ENCODE results near the gene ACP1. TPM values are rescaled to one million over a fixed set of nuclear protein-coding genes. Genes with fewer than 3 reads are reported as not detected.

ACP1 gene
- total RNA-seq, 1 experiment from 2014 or later, result 90.9 TPM

DNA sequence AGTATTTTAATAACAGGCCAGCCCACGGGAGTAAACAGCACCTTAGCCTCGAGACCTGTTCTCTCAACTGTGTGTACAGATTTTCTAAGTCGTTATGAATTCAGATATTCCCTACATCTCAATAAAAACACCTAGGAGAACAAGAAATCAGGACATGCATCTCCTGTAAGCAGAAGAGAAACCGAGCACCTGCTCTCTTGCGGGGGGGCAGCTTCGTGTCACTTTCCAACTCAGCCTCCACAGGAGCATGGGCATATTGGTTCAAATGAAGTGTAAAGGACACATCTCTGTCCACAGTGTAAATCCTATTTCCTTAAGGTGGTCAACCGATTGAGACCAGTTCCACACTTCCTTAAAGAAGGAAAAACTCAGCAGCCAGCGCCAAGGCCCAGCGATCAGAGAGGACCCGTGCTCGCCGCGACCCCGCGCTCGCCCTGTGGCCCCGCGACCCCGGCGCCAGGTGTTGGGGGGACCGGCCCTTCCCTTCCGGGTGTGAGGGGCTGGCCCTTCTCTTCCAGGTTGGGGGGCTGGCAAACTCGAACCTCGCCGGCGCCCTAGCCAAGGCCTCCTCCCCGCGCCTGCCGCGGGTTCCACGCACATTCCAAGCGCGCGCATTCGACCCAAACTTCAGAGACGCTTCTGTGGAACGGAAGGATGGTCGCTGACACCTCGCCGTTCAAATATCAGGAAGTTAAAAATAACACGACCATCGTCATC, 1.6 kb upstream of the ACP1 start:
- no TSS peak for BruUV-seq (replicated peaks)
- Histone ChIP-seq H3K4me3 (ENCODE audit: low read depth in 2 of 2, low read length in 2 of 2) (peak overlapping the region; percentile 92 to 100), H3K4me1 (ENCODE audit: control insufficient read depth, insufficient read depth, low read length) (peaks cover 14% of the 10 kb centered on the region), H3K9me3 (ENCODE audit: control insufficient read depth, insufficient read depth, low read depth, low read length) (peaks cover 16% of the 10 kb centered on the region), H3K27me3 (ENCODE audit: control insufficient read depth, insufficient read depth, low read length) (no peaks in the 10 kb centered on the region), H3K36me3 (ENCODE audit: control insufficient read depth, insufficient read depth, low read length) (peaks cover 10% of the 10 kb centered on the region; the same call in 1 of the 2 replicates), H3K27ac (ENCODE audit: low read length) (peak overlapping the region; percentile 69)
- ATAC-seq, result no peak
- ChIA-PET POLR2A (interaction anchor here (0.7 kb wide), 1 partner anchor 153 kb away, joined by 3 read pairs; no protein-coding TSS in a partner anchor), CTCF (no interaction called here)
- in situ Hi-C loops (cut with HindIII; ENCODE audit: low pct_unique_long_range_greater_than_20kb, low sequenced_read_pairs), result no loop called here
- intact Hi-C loops (cut with micrococcal nuclease; ENCODE audit: unreplicated experiment), result no loop called here
- TF ChIP-seq SIN3A (IDR thresholded peaks at IDR 0.05; ENCODE audit: borderline replicate concordance, insufficient read depth, low read depth, low read length) (no peak), POLR2AphosphoS5 (IDR thresholded peaks at IDR 0.05; ENCODE audit: low read depth, low read length) (no peak), TCF7L2 (IDR thresholded peaks at IDR 0.05; ENCODE audit: low read depth, low read length) (no peak)
- TF ChIP-seq, protein P1, sequence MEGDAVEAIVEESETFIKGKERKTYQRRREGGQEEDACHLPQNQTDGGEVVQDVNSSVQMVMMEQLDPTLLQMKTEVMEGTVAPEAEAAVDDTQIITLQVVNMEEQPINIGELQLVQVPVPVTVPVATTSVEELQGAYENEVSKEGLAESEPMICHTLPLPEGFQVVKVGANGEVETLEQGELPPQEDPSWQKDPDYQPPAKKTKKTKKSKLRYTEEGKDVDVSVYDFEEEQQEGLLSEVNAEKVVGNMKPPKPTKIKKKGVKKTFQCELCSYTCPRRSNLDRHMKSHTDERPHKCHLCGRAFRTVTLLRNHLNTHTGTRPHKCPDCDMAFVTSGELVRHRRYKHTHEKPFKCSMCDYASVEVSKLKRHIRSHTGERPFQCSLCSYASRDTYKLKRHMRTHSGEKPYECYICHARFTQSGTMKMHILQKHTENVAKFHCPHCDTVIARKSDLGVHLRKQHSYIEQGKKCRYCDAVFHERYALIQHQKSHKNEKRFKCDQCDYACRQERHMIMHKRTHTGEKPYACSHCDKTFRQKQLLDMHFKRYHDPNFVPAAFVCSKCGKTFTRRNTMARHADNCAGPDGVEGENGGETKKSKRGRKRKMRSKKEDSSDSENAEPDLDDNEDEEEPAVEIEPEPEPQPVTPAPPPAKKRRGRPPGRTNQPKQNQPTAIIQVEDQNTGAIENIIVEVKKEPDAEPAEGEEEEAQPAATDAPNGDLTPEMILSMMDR (IDR thresholded peaks at IDR 0.05), result no peak
- TF ChIP-seq, protein P2, sequence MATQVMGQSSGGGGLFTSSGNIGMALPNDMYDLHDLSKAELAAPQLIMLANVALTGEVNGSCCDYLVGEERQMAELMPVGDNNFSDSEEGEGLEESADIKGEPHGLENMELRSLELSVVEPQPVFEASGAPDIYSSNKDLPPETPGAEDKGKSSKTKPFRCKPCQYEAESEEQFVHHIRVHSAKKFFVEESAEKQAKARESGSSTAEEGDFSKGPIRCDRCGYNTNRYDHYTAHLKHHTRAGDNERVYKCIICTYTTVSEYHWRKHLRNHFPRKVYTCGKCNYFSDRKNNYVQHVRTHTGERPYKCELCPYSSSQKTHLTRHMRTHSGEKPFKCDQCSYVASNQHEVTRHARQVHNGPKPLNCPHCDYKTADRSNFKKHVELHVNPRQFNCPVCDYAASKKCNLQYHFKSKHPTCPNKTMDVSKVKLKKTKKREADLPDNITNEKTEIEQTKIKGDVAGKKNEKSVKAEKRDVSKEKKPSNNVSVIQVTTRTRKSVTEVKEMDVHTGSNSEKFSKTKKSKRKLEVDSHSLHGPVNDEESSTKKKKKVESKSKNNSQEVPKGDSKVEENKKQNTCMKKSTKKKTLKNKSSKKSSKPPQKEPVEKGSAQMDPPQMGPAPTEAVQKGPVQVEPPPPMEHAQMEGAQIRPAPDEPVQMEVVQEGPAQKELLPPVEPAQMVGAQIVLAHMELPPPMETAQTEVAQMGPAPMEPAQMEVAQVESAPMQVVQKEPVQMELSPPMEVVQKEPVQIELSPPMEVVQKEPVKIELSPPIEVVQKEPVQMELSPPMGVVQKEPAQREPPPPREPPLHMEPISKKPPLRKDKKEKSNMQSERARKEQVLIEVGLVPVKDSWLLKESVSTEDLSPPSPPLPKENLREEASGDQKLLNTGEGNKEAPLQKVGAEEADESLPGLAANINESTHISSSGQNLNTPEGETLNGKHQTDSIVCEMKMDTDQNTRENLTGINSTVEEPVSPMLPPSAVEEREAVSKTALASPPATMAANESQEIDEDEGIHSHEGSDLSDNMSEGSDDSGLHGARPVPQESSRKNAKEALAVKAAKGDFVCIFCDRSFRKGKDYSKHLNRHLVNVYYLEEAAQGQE (IDR thresholded peaks at IDR 0.05; ENCODE audit: insufficient read depth in 1 of 2, low read depth in 2 of 2, low read length in 1 of 2), result no peak
- DNase-seq (ENCODE audit: low read depth, low spot score), result no peak

DNA sequence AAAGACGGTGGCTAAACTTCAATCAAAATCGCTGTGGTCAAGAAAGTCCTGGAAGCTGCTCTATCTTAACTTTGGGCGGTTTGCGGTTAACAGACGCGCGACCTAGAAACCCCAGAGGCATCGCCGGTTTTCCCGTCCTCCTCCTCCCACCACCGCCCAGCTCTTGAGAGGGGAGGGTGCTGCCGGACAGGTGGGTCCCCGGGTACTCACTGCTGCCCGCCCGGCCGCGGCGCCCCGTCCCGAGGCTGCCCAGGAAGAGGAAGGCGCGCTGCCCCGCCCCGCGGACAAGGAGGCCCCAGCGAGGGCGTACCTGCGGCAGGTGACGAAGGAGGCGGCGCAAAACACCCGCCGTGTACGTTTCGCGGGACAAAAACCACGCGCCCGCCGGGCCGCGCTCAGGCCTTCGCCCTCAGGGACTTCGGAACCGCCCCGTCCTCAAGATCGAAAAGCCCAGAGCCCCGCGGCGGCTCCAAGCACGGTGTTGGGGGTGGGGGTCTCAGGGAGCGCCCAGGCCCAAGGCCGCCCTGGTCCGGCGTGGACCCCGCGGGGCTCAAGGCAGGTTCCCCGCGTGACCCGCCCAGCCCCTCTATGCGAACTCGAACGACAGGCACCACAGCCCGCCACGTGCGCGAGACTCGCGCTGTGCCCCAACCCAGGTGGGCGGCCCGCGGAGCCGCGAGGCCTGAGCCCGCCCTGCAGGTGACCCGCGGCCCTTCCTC, 814 bp upstream of the ACP1 start, which contains the start of gene SH3YL1:
SH3YL1 (minus strand) TSS at position 259 of the 719 bp plus-strand sequence; CDS start at position 211, 48 bp downstream.
- H3K4me1 ChIP-seq (ENCODE audit: control insufficient read depth, insufficient read depth, low read length), result peaks cover 14% of the 10 kb centered on the region
- ChIA-PET CTCF (no interaction called here), POLR2A (interaction anchor here (0.7 kb wide), 1 partner anchor 153 kb away, joined by 3 read pairs; no protein-coding TSS in a partner anchor)
- no TSS peak for BruUV-seq (replicated peaks)
- peak within 1 kb of the TSS; percentile 95 for H3K27ac ChIP-seq (ENCODE audit: low read length)
- in situ Hi-C loops (cut with HindIII; ENCODE audit: low pct_unique_long_range_greater_than_20kb, low sequenced_read_pairs) (no loop called here), intact Hi-C loops (cut with micrococcal nuclease; ENCODE audit: unreplicated experiment) (no loop called here)
- H3K9me3 ChIP-seq (ENCODE audit: control insufficient read depth, insufficient read depth, low read depth, low read length), result peaks cover 9% of the 10 kb centered on the region
- peaks cover 10% of the 10 kb centered on the region; the same call in 1 of the 2 replicates for H3K36me3 ChIP-seq (ENCODE audit: control insufficient read depth, insufficient read depth, low read length)
- peak within 1 kb of the TSS; percentile 92 to 100 for H3K4me3 ChIP-seq (ENCODE audit: low read depth in 2 of 2, low read length in 2 of 2)
- ATAC-seq (peak; percentile 43), DNase-seq (ENCODE audit: low read depth, low spot score) (no peak)
- TF ChIP-seq, protein P1 (IDR thresholded peaks at IDR 0.05), result no peak
- TF ChIP-seq POLR2AphosphoS5 (IDR thresholded peaks at IDR 0.05; ENCODE audit: low read depth, low read length), result no peak
- TF ChIP-seq SIN3A (IDR thresholded peaks at IDR 0.05; ENCODE audit: borderline replicate concordance, insufficient read depth, low read depth, low read length), result 0 out of 2 replicates have a peak, but pooled peaks have one; percentile 11
- no peaks in the 10 kb centered on the region for H3K27me3 ChIP-seq (ENCODE audit: control insufficient read depth, insufficient read depth, low read length)

Measured in Panc1 (cell line).